ENCODE measurements around the gene KBTBD4.
A peak's percentile ranks its signal among the peaks of the same experiment; 100 is the strongest.

The KBTBD4 gene

DNA sequence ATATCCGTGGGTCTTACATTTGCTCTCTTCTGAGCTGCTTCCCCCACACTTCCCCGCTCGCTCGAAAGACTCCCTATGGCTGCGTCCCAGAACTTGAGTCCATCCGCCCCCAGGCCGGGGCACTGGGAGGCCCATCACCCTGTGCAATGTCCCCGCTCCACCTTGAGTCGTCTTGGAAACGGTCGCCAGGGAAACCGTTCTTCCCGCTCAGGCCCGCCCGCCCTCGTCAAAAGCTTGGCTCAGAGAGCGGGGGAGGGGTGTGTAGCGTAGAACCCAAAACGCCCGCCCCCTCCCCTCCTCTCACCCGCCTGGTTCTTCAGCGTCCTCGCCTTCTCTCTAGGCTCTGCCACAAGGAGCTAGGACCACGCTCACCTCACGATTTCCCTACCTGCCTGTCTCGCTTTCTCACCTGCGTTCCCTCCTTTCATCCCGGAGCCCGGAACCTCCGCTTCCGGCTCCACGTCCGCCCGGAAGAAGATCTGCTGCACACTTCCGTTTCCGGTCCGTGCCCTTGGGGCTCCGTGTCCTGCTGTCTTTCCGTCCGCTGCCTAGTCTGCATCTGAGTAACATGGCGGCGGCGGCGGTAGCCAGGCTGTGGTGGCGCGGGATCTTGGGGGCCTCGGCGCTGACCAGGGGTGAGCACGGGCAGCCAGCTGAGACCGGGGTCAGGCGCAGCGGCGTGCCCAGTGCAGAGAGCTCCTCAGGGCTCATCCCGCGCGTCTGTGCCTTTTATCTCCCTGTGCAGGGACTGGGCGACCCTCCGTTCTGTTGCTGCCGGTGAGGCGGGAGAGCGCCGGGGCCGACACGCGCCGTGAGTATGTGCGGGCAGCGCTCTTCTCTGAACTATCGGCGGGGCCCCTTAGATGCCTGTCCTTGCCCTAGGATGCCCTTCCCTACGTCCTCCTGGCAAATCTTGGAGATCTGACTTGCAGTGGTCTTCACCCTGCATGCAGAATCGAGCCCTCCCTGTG is at the start of gene KBTBD4, which contains the start of gene NDUFS3:
Gene KBTBD4, minus strand, starts transcription at position 447 of the 971 bp plus-strand sequence. Its CDS starts 19 bp downstream, at position 428.
Gene NDUFS3, plus strand, starts transcription at position 551 of the 971 bp plus-strand sequence. Its CDS starts 18 bp downstream, at position 569.
- Histone ChIP-seq H3K4me1 (ENCODE audit: insufficient read depth, low read length) (peaks cover 26% of the 10 kb centered on the region), H3K4me3 (ENCODE audit: low read depth in 1 of 2, low read length in 2 of 2) (peak within 1 kb of the TSS; percentile 71 to 98), H3K9me3 (ENCODE audit: low read length) (no peaks in the 10 kb centered on the region), H3K27me3 (ENCODE audit: control insufficient read depth in 1 of 2, insufficient read depth in 2 of 2, low read length in 2 of 2) (no peaks in the 10 kb centered on the region), H3K27ac (ENCODE audit: low read depth, low read length) (peak within 1 kb of the TSS; percentile 98), H3K9ac (ENCODE audit: low read length) (peak within 1 kb of the TSS; percentile 92), H3K36me3 (ENCODE audit: insufficient read depth, low read length) (peaks cover 39% of the 10 kb centered on the region)

DNA sequence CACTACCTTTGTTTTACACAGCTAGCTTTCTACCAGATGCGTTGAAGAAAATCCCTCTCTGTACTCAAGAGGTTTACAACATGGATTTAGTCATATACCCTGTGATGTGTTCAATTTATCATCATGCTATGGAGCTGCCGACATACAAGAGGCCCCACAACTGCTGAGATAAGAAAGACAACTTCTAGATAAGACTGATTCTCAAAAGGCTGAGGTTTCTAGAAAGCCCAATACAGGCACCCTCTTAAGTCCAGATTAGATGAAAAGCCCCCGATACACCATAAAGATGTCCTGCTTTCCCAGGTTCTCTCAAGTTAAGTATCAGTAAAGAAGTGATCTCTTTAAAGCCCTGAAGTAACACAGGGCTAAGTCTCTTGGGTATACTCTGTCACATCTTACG is 49.3 kb upstream of the KBTBD4 start:
- Histone ChIP-seq H3K27ac (ENCODE audit: low read depth, low read length) (no peak overlapping the region), H3K36me3 (ENCODE audit: insufficient read depth, low read length) (peaks cover 48% of the 10 kb centered on the region), H3K4me1 (ENCODE audit: insufficient read depth, low read length) (no peaks in the 10 kb centered on the region), H3K4me3 (ENCODE audit: low read depth in 1 of 2, low read length in 2 of 2) (no peak overlapping the region), H3K9me3 (ENCODE audit: low read length) (no peaks in the 10 kb centered on the region), H3K27me3 (ENCODE audit: control insufficient read depth in 1 of 2, insufficient read depth in 2 of 2, low read length in 2 of 2) (no peaks in the 10 kb centered on the region), H3K9ac (ENCODE audit: low read length) (no peak overlapping the region)

DNA sequence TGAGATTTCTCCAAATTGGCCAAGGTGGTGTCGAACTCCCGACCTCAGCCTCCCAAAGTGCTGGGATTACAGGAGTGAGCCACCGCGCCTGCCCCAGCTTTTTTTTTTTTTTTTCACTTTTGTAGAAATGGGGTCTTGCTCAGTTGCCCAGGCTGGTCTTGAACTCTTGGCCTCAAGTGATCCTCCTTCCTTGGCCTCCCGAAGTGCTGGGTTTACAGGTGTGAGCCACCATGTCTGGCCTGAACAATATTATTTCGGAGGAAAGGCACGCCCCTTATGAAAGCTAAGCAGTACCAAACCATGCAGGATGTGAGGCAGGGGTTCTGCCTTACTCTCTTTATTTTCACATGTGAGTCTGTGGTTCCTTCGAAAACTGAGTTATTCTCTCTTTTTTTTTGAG is 47.5 kb upstream of the KBTBD4 start:
- Histone ChIP-seq H3K36me3 (ENCODE audit: insufficient read depth, low read length) (peaks cover 56% of the 10 kb centered on the region), H3K4me3 (ENCODE audit: low read depth in 1 of 2, low read length in 2 of 2) (no peak overlapping the region), H3K27ac (ENCODE audit: low read depth, low read length) (no peak overlapping the region), H3K9ac (ENCODE audit: low read length) (no peak overlapping the region), H3K4me1 (ENCODE audit: insufficient read depth, low read length) (no peaks in the 10 kb centered on the region), H3K9me3 (ENCODE audit: low read length) (no peaks in the 10 kb centered on the region), H3K27me3 (ENCODE audit: control insufficient read depth in 1 of 2, insufficient read depth in 2 of 2, low read length in 2 of 2) (no peaks in the 10 kb centered on the region)

DNA sequence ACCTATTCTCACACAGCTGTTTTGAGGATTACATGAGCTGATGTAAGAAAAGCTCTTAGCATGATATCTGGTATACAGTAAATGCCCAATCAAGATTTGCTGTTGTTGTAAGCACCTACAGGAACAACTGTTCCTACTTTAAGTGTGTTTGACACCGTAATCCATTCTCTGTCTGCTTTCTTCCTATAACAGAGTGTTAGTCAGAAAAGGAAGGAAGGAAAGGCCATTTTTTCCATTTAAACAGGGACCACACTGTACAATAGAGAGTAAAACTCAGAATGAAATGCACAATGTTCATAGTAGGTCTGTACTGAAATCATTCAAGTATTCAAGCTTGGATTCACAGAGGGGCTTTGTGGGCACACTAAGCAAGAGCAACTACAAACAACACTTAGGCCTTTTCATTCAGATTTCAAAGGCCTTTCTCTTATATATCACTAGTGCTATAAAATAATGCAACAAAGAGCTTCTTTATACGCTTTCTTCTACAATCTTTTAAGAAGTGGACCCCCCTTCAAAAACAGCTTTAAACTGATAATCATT is 42.1 kb upstream of the KBTBD4 start:
- no peaks in the 10 kb centered on the region for H3K9me3 ChIP-seq (ENCODE audit: low read length)
- no peaks in the 10 kb centered on the region for H3K4me1 ChIP-seq (ENCODE audit: insufficient read depth, low read length)
- no peak overlapping the region for H3K9ac ChIP-seq (ENCODE audit: low read length)
- no peak overlapping the region for H3K27ac ChIP-seq (ENCODE audit: low read depth, low read length)
- peaks cover 32% of the 10 kb centered on the region for H3K36me3 ChIP-seq (ENCODE audit: insufficient read depth, low read length)
- no peaks in the 10 kb centered on the region for H3K27me3 ChIP-seq (ENCODE audit: control insufficient read depth in 1 of 2, insufficient read depth in 2 of 2, low read length in 2 of 2)
- no peak overlapping the region for H3K4me3 ChIP-seq (ENCODE audit: low read depth in 1 of 2, low read length in 2 of 2)

DNA sequence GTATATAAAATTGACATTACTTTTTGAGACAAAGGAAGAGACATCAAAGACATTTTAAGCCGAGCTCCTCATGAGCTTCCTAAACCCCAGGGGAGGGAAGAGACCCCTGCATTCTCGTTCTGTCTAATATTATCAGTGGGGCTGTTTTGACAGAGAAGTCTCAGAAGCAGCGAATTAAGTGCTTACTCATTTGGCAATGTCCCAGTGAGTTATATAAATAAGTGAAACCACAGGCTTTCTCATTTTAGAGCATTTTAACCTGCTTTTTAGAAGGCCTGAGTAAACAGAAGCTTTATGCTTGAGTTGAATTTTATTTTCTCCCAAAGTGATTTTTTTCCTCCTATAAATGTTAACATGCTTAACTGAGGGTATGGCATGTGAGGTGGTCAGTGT is 38.6 kb upstream of the KBTBD4 start:
- Histone ChIP-seq H3K27ac (ENCODE audit: low read depth, low read length) (no peak overlapping the region), H3K27me3 (ENCODE audit: control insufficient read depth in 1 of 2, insufficient read depth in 2 of 2, low read length in 2 of 2) (no peaks in the 10 kb centered on the region), H3K36me3 (ENCODE audit: insufficient read depth, low read length) (peaks cover 26% of the 10 kb centered on the region), H3K4me1 (ENCODE audit: insufficient read depth, low read length) (no peaks in the 10 kb centered on the region), H3K9ac (ENCODE audit: low read length) (no peak overlapping the region), H3K4me3 (ENCODE audit: low read depth in 1 of 2, low read length in 2 of 2) (no peak overlapping the region), H3K9me3 (ENCODE audit: low read length) (no peaks in the 10 kb centered on the region)

DNA sequence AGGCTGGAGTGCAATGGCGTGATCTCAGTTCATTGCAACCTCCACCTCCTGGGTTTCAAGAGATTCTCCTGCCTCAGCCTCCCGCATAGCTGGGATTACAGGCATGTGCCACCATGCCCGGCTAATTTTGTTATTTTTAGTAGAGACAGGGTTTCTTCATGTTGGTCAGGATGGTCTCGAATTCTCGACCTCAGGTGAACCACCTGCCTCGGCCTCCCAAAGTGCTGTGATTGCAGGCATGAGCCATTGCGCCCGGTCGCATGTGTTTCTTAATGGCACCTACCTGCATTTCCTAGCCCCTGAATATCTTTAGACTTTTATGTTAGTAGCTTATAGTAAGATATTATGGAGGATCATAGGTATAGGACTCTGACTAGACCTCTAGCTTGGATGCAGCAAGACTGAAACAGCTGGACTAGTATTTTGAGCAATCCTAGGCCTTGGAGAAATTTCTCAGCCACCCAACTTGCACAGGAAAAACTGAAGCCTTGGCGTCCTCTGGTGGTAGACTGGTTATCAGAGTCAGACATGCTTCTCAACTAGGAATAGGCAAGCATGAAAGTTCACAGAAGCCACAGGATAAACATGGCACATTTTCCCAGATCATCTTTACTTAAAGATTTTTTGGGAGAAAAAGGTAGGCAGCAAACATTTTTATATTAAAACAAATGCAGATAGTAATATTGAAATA is 38.1 kb upstream of the KBTBD4 start:
- Histone ChIP-seq H3K27me3 (ENCODE audit: control insufficient read depth in 1 of 2, insufficient read depth in 2 of 2, low read length in 2 of 2) (no peaks in the 10 kb centered on the region), H3K27ac (ENCODE audit: low read depth, low read length) (no peak overlapping the region)

DNA sequence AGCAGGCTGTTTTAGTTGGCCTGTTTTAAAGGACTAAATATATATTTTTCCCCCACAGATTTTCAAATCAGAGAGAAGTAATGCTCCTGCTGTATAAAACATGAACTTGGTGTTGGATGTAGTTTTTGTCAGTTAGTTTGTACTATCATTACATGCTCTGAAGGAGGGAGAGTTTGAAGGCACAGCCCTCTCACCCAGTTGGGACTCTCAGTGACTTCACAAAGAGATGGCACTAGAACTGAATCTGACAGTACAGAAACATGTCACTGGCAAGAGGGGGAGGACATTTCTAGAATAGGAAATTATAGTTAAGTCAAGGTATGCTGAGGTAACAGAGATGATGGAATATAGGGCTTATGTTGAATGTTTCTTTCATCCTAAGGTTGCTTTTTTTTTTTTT is 36.5 kb upstream of the KBTBD4 start:
- H3K36me3 ChIP-seq (ENCODE audit: insufficient read depth, low read length), result peaks cover 11% of the 10 kb centered on the region
- no peak overlapping the region for H3K27ac ChIP-seq (ENCODE audit: low read depth, low read length)
- H3K4me1 ChIP-seq (ENCODE audit: insufficient read depth, low read length), result no peaks in the 10 kb centered on the region
- H3K4me3 ChIP-seq (ENCODE audit: low read depth in 1 of 2, low read length in 2 of 2), result no peak overlapping the region
- H3K27me3 ChIP-seq (ENCODE audit: control insufficient read depth in 1 of 2, insufficient read depth in 2 of 2, low read length in 2 of 2), result no peaks in the 10 kb centered on the region
- H3K9ac ChIP-seq (ENCODE audit: low read length), result no peak overlapping the region
- no peaks in the 10 kb centered on the region for H3K9me3 ChIP-seq (ENCODE audit: low read length)

More for the DNA sequence above, 38.1 kb upstream of the KBTBD4 start:
- Histone ChIP-seq H3K4me1 (ENCODE audit: insufficient read depth, low read length) (no peaks in the 10 kb centered on the region), H3K9me3 (ENCODE audit: low read length) (no peaks in the 10 kb centered on the region), H3K36me3 (ENCODE audit: insufficient read depth, low read length) (peaks cover 21% of the 10 kb centered on the region), H3K4me3 (ENCODE audit: low read depth in 1 of 2, low read length in 2 of 2) (no peak overlapping the region), H3K9ac (ENCODE audit: low read length) (no peak overlapping the region)

DNA sequence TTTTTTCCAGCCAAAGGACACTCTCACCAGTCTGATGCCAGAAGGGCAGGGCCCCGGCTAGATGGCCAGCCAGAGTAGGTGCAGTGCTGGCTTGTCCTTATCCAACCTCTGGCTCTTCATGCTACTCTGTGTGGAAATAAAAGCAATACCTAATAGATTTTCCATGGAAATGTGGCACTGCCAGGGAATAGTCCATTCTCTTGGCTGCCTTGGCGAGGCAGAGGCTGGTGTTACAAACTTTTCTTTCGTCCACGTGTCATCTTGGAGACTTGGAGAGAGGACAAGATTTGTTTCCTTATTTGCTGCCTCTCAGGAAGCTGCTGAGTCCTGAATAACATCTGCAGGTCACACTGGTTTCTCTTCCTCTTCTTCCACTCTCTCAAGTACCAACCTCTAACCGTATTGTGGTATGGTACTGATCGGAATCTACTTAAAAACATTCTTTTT is 32.6 kb upstream of the KBTBD4 start:
- Histone ChIP-seq H3K27ac (ENCODE audit: low read depth, low read length) (no peak overlapping the region), H3K4me1 (ENCODE audit: insufficient read depth, low read length) (peaks cover 8% of the 10 kb centered on the region)

DNA sequence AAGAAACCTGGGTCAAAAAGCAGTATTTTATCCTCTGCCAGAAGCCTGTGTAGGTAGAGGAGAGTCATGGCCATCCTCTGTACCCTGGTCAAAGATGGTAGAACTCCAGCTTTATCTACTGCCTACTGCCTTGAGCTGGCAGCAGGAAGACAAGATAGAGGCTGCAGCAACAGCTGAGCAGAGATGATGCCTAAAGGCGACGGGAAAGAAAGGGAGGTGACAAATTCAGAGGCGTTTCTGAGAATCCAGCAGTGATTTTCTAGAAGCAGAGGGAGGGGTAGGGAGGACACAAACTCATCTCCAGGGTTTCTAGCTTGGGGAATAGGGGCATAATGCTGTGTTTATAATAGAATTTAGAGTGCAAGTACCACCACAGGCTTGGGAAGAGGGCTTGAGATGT is 30.9 kb upstream of the KBTBD4 start:
- H3K4me1 ChIP-seq (ENCODE audit: insufficient read depth, low read length), result peaks cover 8% of the 10 kb centered on the region
- no peak overlapping the region for H3K4me3 ChIP-seq (ENCODE audit: low read depth in 1 of 2, low read length in 2 of 2)
- H3K9me3 ChIP-seq (ENCODE audit: low read length), result no peaks in the 10 kb centered on the region
- H3K27ac ChIP-seq (ENCODE audit: low read depth, low read length), result no peak overlapping the region
- H3K27me3 ChIP-seq (ENCODE audit: control insufficient read depth in 1 of 2, insufficient read depth in 2 of 2, low read length in 2 of 2), result no peaks in the 10 kb centered on the region
- no peak overlapping the region for H3K9ac ChIP-seq (ENCODE audit: low read length)
- H3K36me3 ChIP-seq (ENCODE audit: insufficient read depth, low read length), result peaks cover 7% of the 10 kb centered on the region

More for the DNA sequence above, 32.6 kb upstream of the KBTBD4 start:
- peaks cover 7% of the 10 kb centered on the region for H3K36me3 ChIP-seq (ENCODE audit: insufficient read depth, low read length)
- H3K9ac ChIP-seq (ENCODE audit: low read length), result no peak overlapping the region
- no peak overlapping the region for H3K4me3 ChIP-seq (ENCODE audit: low read depth in 1 of 2, low read length in 2 of 2)
- H3K9me3 ChIP-seq (ENCODE audit: low read length), result no peaks in the 10 kb centered on the region
- no peaks in the 10 kb centered on the region for H3K27me3 ChIP-seq (ENCODE audit: control insufficient read depth in 1 of 2, insufficient read depth in 2 of 2, low read length in 2 of 2)

DNA sequence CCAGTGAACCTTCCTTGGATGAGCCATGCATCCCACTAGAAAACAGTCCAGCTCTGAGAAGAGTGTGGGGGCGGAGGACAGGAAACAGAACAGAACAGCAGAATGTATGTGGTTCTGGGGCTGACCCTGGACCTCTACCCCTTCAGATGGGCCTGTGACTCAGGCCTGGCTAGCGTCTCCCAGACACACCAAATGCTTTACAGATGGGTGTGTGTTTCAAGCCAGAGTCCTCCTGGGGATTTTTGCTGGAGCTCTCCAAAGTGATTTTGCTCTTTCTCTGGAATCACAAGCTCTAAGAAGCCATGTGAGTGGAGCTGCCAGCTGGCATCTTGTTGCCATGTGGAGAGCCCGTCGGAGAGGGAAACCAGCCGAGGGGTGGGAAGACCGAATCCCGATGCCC is 28.6 kb upstream of the KBTBD4 start:
- peaks cover 7% of the 10 kb centered on the region for H3K36me3 ChIP-seq (ENCODE audit: insufficient read depth, low read length)
- no peaks in the 10 kb centered on the region for H3K27me3 ChIP-seq (ENCODE audit: control insufficient read depth in 1 of 2, insufficient read depth in 2 of 2, low read length in 2 of 2)
- H3K27ac ChIP-seq (ENCODE audit: low read depth, low read length), result no peak overlapping the region
- H3K9ac ChIP-seq (ENCODE audit: low read length), result no peak overlapping the region
- H3K9me3 ChIP-seq (ENCODE audit: low read length), result no peaks in the 10 kb centered on the region
- no peak overlapping the region for H3K4me3 ChIP-seq (ENCODE audit: low read depth in 1 of 2, low read length in 2 of 2)
- peaks cover 8% of the 10 kb centered on the region for H3K4me1 ChIP-seq (ENCODE audit: insufficient read depth, low read length)

DNA sequence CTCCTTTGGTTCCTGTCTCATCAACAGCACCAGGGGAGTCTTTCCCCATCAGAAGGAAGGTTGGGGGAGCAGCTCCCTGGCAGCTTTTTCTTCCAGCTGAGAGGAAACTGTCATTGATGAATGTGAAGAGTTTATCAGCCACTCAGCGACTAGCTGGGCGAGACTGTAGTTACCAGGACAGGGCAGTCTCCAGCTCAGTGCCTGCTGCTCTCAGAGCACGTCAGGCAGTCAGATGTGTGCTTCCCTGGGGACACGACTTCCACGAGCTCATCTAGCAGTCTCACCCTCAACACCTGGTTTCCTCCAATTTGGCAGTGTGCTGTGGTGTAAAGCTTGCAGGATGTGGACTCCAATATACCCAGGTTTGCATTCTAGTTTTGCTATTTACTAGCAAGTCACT is 28.0 kb upstream of the KBTBD4 start:
- no peak overlapping the region for H3K4me3 ChIP-seq (ENCODE audit: low read depth in 1 of 2, low read length in 2 of 2)
- no peak overlapping the region for H3K27ac ChIP-seq (ENCODE audit: low read depth, low read length)
- no peaks in the 10 kb centered on the region for H3K27me3 ChIP-seq (ENCODE audit: control insufficient read depth in 1 of 2, insufficient read depth in 2 of 2, low read length in 2 of 2)
- peaks cover 8% of the 10 kb centered on the region for H3K4me1 ChIP-seq (ENCODE audit: insufficient read depth, low read length)
- no peak overlapping the region for H3K9ac ChIP-seq (ENCODE audit: low read length)
- H3K9me3 ChIP-seq (ENCODE audit: low read length), result no peaks in the 10 kb centered on the region
- peaks cover 7% of the 10 kb centered on the region for H3K36me3 ChIP-seq (ENCODE audit: insufficient read depth, low read length)
